HG03135 (cell line): ENCODE measurements around the gene FOXK1.
"Not testable (repeated sequence)": the region's sequence is repeated elsewhere in the genome, so short reads cannot be mapped to it uniquely, and the experiment has no call there.

ENCODE experiments used
- ATAC-seq: cut with Tn5 transposase; IDR thresholded peaks from one replicate; pipeline ENCODE4 v1.9.1; 2021; ENCODE audit warnings: mild to moderate bottlenecking, moderate library complexity; ENCODE audit not compliant: unreplicated experiment

FOXK1 gene

GRCh38 chr7:4665661-4666060 is 16.4 kb upstream of the FOXK1 start:
- ATAC-seq, result no peak

GRCh38 chr7:4667776-4668509 is 14.2 kb upstream of the FOXK1 start:
- ATAC-seq, result no peak

- ATAC-seq, result no peak
These were observed 13.6 kb upstream of the FOXK1 start for GRCh38 chr7:4668510-4668847.

GRCh38 chr7:4670791-4671190 is 11.3 kb upstream of the FOXK1 start:
- ATAC-seq, result no peak

- no peak for ATAC-seq
These were observed 6.2 kb upstream of the FOXK1 start for GRCh38 chr7:4675771-4676367.

GRCh38 chr7:4677518-4677917 is 4.6 kb upstream of the FOXK1 start:
- ATAC-seq, result not testable (repeated sequence)

- no peak for ATAC-seq
These were observed 760 bp upstream of the FOXK1 start for GRCh38 chr7:4681218-4681851.

GRCh38 chr7:4682621-4683042 is 537 bp downstream of the FOXK1 start:
- peak; percentile 34 for ATAC-seq

- no peak for ATAC-seq
These were observed 1.2 kb downstream of the FOXK1 start for GRCh38 chr7:4683043-4683883.

- no peak for ATAC-seq
These were observed 1.9 kb downstream of the FOXK1 start for GRCh38 chr7:4683884-4684565.

GRCh38 chr7:4684846-4685245 is 2.8 kb downstream of the FOXK1 start:
- no peak for ATAC-seq

GRCh38 chr7:4685676-4686075 is 3.6 kb downstream of the FOXK1 start:
- ATAC-seq, result not testable (repeated sequence)

GRCh38 chr7:4687956-4688355 is 5.9 kb downstream of the FOXK1 start:
- no peak for ATAC-seq

GRCh38 chr7:4689151-4689550 is 7.1 kb downstream of the FOXK1 start:
- ATAC-seq, result no peak

- ATAC-seq, result no peak
These were observed 7.6 kb downstream of the FOXK1 start for GRCh38 chr7:4689668-4690067.

- ATAC-seq, result no peak
These were observed 9.1 kb downstream of the FOXK1 start for GRCh38 chr7:4690953-4691856.

GRCh38 chr7:4692055-4692454 is 10.0 kb downstream of the FOXK1 start:
- ATAC-seq, result no peak

- ATAC-seq, result not testable (repeated sequence)
These were observed 10.5 kb downstream of the FOXK1 start for GRCh38 chr7:4692622-4693021.

- ATAC-seq, result no peak
These were observed 11.1 kb downstream of the FOXK1 start for GRCh38 chr7:4693152-4693551.

GRCh38 chr7:4693749-4694148 is 11.7 kb downstream of the FOXK1 start:
- no peak for ATAC-seq
